Stimulated activated CD4-positive, alpha-beta T cell treated with anti-CD3 and anti-CD28 coated beads, Interleukin-15, amount 100 ng/mL, for 48 hours (primary cell): ENCODE data around the gene KRT77.
"Not testable (repeated sequence)": the region's sequence is repeated elsewhere in the genome, so short reads cannot be mapped to it uniquely, and the experiment has no call there.

Source experiments
- DNase-seq, 2 donors: peaks; one replicate each; pipeline ENCODE4 v3.0.0-alpha.2; 2020; ENCODE audit warnings: low read depth in 2 of 2

Gene KRT77

GRCh38 chr12:52676163-52676562, 27.2 kb downstream of the KRT77 start:
- no peak for DNase-seq

GRCh38 chr12:52675301-52675701, 28.0 kb downstream of the KRT77 start:
- no peak for DNase-seq

GRCh38 chr12:52674433-52674775, 28.9 kb downstream of the KRT77 start:
- no peak for DNase-seq

GRCh38 chr12:52673713-52674432, 29.5 kb downstream of the KRT77 start:
- no peak for DNase-seq

GRCh38 chr12:52673217-52673616, 30.1 kb downstream of the KRT77 start:
- no peak for DNase-seq

- no peak for DNase-seq
Measured at GRCh38 chr12:52672321-52672933, 30.9 kb downstream of the KRT77 start.

- DNase-seq, result no peak
Measured at GRCh38 chr12:52670961-52671360, 32.4 kb downstream of the KRT77 start.

GRCh38 chr12:52670506-52670905, 32.8 kb downstream of the KRT77 start:
- DNase-seq, result no peak

GRCh38 chr12:52669941-52670340, 33.4 kb downstream of the KRT77 start:
- DNase-seq, result not testable (repeated sequence)

GRCh38 chr12:52669426-52669825, 33.9 kb downstream of the KRT77 start:
- no peak for DNase-seq

- no peak for DNase-seq
Measured at GRCh38 chr12:52667931-52668330, 35.4 kb downstream of the KRT77 start.

GRCh38 chr12:52667509-52667908, 35.8 kb downstream of the KRT77 start:
- DNase-seq, result no peak

- no peak for DNase-seq
Measured at GRCh38 chr12:52666471-52666870, 36.9 kb downstream of the KRT77 start.

GRCh38 chr12:52663420-52663819, 39.9 kb downstream of the KRT77 start:
- DNase-seq, result no peak

- no peak for DNase-seq
Measured at GRCh38 chr12:52662918-52663229, 40.5 kb downstream of the KRT77 start.

- no peak for DNase-seq
Measured at GRCh38 chr12:52662093-52662917, 41.0 kb downstream of the KRT77 start.

- DNase-seq, result no peak
Measured at GRCh38 chr12:52661668-52662067, 41.7 kb downstream of the KRT77 start.

- no peak for DNase-seq
Measured at GRCh38 chr12:52660934-52661499, 42.3 kb downstream of the KRT77 start.

GRCh38 chr12:52659951-52660350, 43.4 kb downstream of the KRT77 start:
- no peak for DNase-seq

- no peak for DNase-seq
Measured at GRCh38 chr12:52659395-52659794, 43.9 kb downstream of the KRT77 start.

- DNase-seq, result no peak
Measured at GRCh38 chr12:52658196-52658595, 45.1 kb downstream of the KRT77 start.

GRCh38 chr12:52657250-52657902, 45.9 kb downstream of the KRT77 start:
- no peak for DNase-seq
